IMR-90 (cell line): ENCODE measurements around the gene CPLX1. TPM values are rescaled to one million over a fixed set of nuclear protein-coding genes. Genes with fewer than 3 reads are reported as not detected.

ENCODE experiments used
- ATAC-seq: fragments of 200-7000 bp; cut with Tn5 transposase; 2 replicates; pipeline ENCODE4 v1.9.1; 2020; ENCODE audit warnings: low read depth, mild to moderate bottlenecking, moderate library complexity
- BruUV-seq: library from RNA; stranded (reverse); fragments of 400-500 nt; replicated peaks from 2 replicates; lab custom pipeline; 2021; lab: Mats Ljungman, UMichigan
- CTCF ChIA-PET: fragments of 300-600 bp; formaldehyde crosslinking; extraction: SDS; loops from one replicate; lab custom pipeline; 2021; ENCODE audit warnings: antibody characterized with exemption; lab: Yijun Ruan, JAX
- POLR2A ChIA-PET: fragments of 300-600 bp; sonication (Branson Sonifier 250); formaldehyde crosslinking; loops from one replicate; lab custom pipeline; 2022; ENCODE audit warnings: antibody characterized with exemption; ENCODE audit not compliant: unreplicated experiment; lab: Charles Lee
- DNase-seq: peaks from one replicate; pipeline ENCODE4 v3.0.0; 2013
- H2AFZ ChIP-seq: replicated peaks from 2 replicates; pipeline ENCODE3; 2013; ENCODE audit warnings: low read length, mild to moderate bottlenecking; ENCODE audit not compliant: poor library complexity
- H2AK5ac ChIP-seq: 2 replicates; pipeline ENCODE4 v1.6.1; 2013; ENCODE audit warnings: low read depth, low read length, inconsistent platforms
- H2AK9ac ChIP-seq: replicated peaks from 2 replicates; pipeline ENCODE3; 2013; ENCODE audit warnings: mild to moderate bottlenecking, low read depth, low read length, moderate library complexity; ENCODE audit not compliant: poor library complexity
- H2BK120ac ChIP-seq: 2 replicates; pipeline ENCODE4 v1.6.1; 2013; ENCODE audit warnings: low read depth, low read length, inconsistent platforms
- H2BK15ac ChIP-seq: 3 replicates; pipeline ENCODE4 v1.6.1; 2013; ENCODE audit warnings: low read depth, low read length, inconsistent platforms
- H2BK20ac ChIP-seq: 2 replicates; pipeline ENCODE4 v1.6.1; 2013; ENCODE audit warnings: low read depth, mild to moderate bottlenecking, inconsistent platforms, low read length, moderate library complexity
- H2BK5ac ChIP-seq: 2 replicates; pipeline ENCODE4 v1.6.1; 2013; ENCODE audit warnings: mild to moderate bottlenecking, low read depth, low read length, inconsistent platforms; ENCODE audit not compliant: poor library complexity, severe bottlenecking
- H3K14ac ChIP-seq: replicated peaks from 2 replicates; pipeline ENCODE4 v1.6.1; 2013; ENCODE audit warnings: low read depth, low read length, inconsistent platforms
- H3K18ac ChIP-seq: 2 replicates; pipeline ENCODE4 v1.6.1; 2013; ENCODE audit warnings: low read depth, low read length, control low read depth
- H3K23ac ChIP-seq: 2 replicates; pipeline ENCODE4 v1.6.1; 2013; ENCODE audit warnings: low read depth, low read length, inconsistent platforms
- H3K27ac ChIP-seq: 2 replicates; pipeline ENCODE4 v1.5.1; 2013; ENCODE audit warnings: mild to moderate bottlenecking, control low read depth, low read length; ENCODE audit not compliant: insufficient read depth
- H3K27me3 ChIP-seq: 2 replicates; pipeline ENCODE4 v1.6.1; 2013; ENCODE audit warnings: low read length; ENCODE audit not compliant: control insufficient read depth, insufficient read depth
- H3K36me3 ChIP-seq: 2 replicates; pipeline ENCODE4 v1.6.1; 2013; ENCODE audit warnings: low read length, mixed read lengths; ENCODE audit not compliant: control insufficient read depth, insufficient read depth
- H3K4ac ChIP-seq: 2 replicates; pipeline ENCODE4 v1.6.1; 2013; ENCODE audit warnings: low read depth, low read length, inconsistent platforms
- H3K4me1 ChIP-seq: 2 replicates; pipeline ENCODE4 v1.6.1; 2013; ENCODE audit warnings: low read length, mixed read lengths; ENCODE audit not compliant: control insufficient read depth, insufficient read depth
- H3K4me2 ChIP-seq: 2 replicates; pipeline ENCODE4 v1.6.1; 2013; ENCODE audit warnings: low read depth, mild to moderate bottlenecking, control low read depth, low read length, moderate library complexity
- H3K4me3 ChIP-seq: 2 replicates; pipeline ENCODE4 v1.5.1; 2013; ENCODE audit warnings: low read depth, mild to moderate bottlenecking, control low read depth, low read length, moderate library complexity; ENCODE audit not compliant: insufficient read depth
- H3K56ac ChIP-seq: 2 replicates; pipeline ENCODE4 v1.6.1; 2013; ENCODE audit warnings: low read length, inconsistent platforms; ENCODE audit not compliant: insufficient read depth; ENCODE audit errors: extremely low read depth
- H3K79me1 ChIP-seq, 2 experiments: 2 replicates each; pipeline ENCODE4 v1.6.1; 2013; ENCODE audit warnings: low read length in 2 of 2, inconsistent platforms in 1 of 2, low read depth in 1 of 2
- H3K9ac ChIP-seq: 2 replicates; pipeline ENCODE4 v1.6.1; 2013; ENCODE audit warnings: low read depth, low read length, control low read depth
- H3K9me1 ChIP-seq: 2 replicates; pipeline ENCODE4 v1.6.1; 2013; ENCODE audit warnings: low read length, inconsistent platforms; ENCODE audit not compliant: insufficient read depth
- H3K9me3 ChIP-seq: 2 replicates; pipeline ENCODE4 v1.6.1; 2013; ENCODE audit warnings: low read length; ENCODE audit not compliant: control insufficient read depth, insufficient read depth
- H4K20me1 ChIP-seq: 2 replicates; pipeline ENCODE4 v1.6.1; 2013; ENCODE audit warnings: low read length, inconsistent platforms; ENCODE audit not compliant: insufficient read depth
- H4K5ac ChIP-seq: 2 replicates; pipeline ENCODE4 v1.6.1; 2013; ENCODE audit warnings: mild to moderate bottlenecking, low read depth, low read length, control low read depth
- H4K8ac ChIP-seq, 2 experiments: 2 replicates each; pipeline ENCODE4 v1.6.1; 2013; ENCODE audit warnings: low read depth in 2 of 2, low read length in 2 of 2, control low read depth in 1 of 2, inconsistent platforms in 1 of 2
- H4K91ac ChIP-seq: 2 replicates; pipeline ENCODE4 v1.6.1; 2013; ENCODE audit warnings: low read depth, low read length, inconsistent platforms; ENCODE audit not compliant: insufficient read depth
- BHLHE40 ChIP-seq: fragments of 150-350 bp; IDR thresholded peaks from 2 replicates; pipeline ENCODE4 v1.6.1; 2016; ENCODE audit warnings: mild to moderate bottlenecking, low read depth, low read length
- CEBPB ChIP-seq: IDR thresholded peaks from 2 replicates; pipeline ENCODE4 v1.6.1; 2012; ENCODE audit warnings: low read depth, low read length, improper control_type of control experiment
- CHD1 ChIP-seq: IDR thresholded peaks from 2 replicates; pipeline ENCODE4 v1.6.1; 2012; ENCODE audit warnings: low read depth, low read length, improper control_type of control experiment
- FOS ChIP-seq: fragments of 150-350 bp; IDR thresholded peaks from 2 replicates; pipeline ENCODE4 v1.6.1; 2016; ENCODE audit warnings: low read depth, low read length
- MXI1 ChIP-seq: IDR thresholded peaks from 2 replicates; pipeline ENCODE4 v1.6.1; 2012; ENCODE audit warnings: low read depth, mild to moderate bottlenecking, low read length, moderate library complexity, borderline replicate concordance
- NFE2L2 ChIP-seq: fragments of 150-350 bp; IDR thresholded peaks from 2 replicates; pipeline ENCODE4 v1.6.1; 2016; ENCODE audit warnings: low read depth, mild to moderate bottlenecking, low read length
- POLR2A ChIP-seq: IDR thresholded peaks from 2 replicates; pipeline ENCODE4 v1.6.1; 2012; ENCODE audit warnings: mild to moderate bottlenecking, low read depth, low read length
- RAD21 ChIP-seq: IDR thresholded peaks from 2 replicates; pipeline ENCODE4 v1.6.1; 2012; ENCODE audit warnings: low read length, improper control_type of control experiment
- RCOR1 ChIP-seq: IDR thresholded peaks from 2 replicates; pipeline ENCODE4 v1.6.1; 2012; ENCODE audit warnings: mild to moderate bottlenecking, low read length, improper control_type of control experiment; ENCODE audit not compliant: insufficient replicate concordance
- RFX5 ChIP-seq: IDR thresholded peaks from 2 replicates; pipeline ENCODE4 v1.8.0; 2012; ENCODE audit warnings: low read depth, mild to moderate bottlenecking, low read length, moderate library complexity
- SMC3 ChIP-seq: fragments of 150-350 bp; IDR thresholded peaks from 2 replicates; pipeline ENCODE4 v1.6.1; 2016; ENCODE audit warnings: low read depth, mild to moderate bottlenecking, antibody characterized with exemption, low read length, moderate library complexity
- WGBS, 2 experiments: methylation state at CpG; one replicate each; pipeline versions ENCODE4 v1.1.5 to v1.1.7; 2013; ENCODE audit warnings: missing lambda C conversion rate in 2 of 2; ENCODE audit not compliant: insufficient read length in 1 of 2; ENCODE audit errors: extremely low coverage in 2 of 2; 5-methylcytosine and 5-hydroxymethylcytosine counted together
- dilution Hi-C: fragments of 300-500 bp; cut with HindIII; formaldehyde crosslinking; loops from one replicate; pipeline ENCODE4 v1.14.3; 2018; ENCODE audit warnings: low sequenced_read_pairs; ENCODE audit not compliant: unreplicated experiment
- in situ Hi-C: fragments of 300-500 bp; cut with MboI; formaldehyde crosslinking; loops from 3 replicates; pipeline ENCODE4 v1.14.3; 2019; ENCODE audit warnings: low sequenced_read_pairs, inconsistent platforms, mixed read lengths
- intact Hi-C: fragments of 100-400 bp; cut with micrococcal nuclease; formaldehyde crosslinking; loops from 2 replicates; pipeline ENCODE4 v1.10.0; 2022
- polyA plus RNA-seq, 3 experiments: library from polyadenylated mRNA; depleted of rRNA; stranded (reverse); fragments of >200 nt; gene quantifications; 2 replicates each; pipeline ENCODE4 v1.2.3, GENCODE V29; 2012; ENCODE audit warnings: low replicate concordance in 1 of 3
- total RNA-seq: library from RNA; depleted of rRNA; stranded (reverse); fragments of >200 nt; gene quantifications from 2 replicates; pipeline ENCODE4 v1.2.3, GENCODE V29; 2012
- TF ChIP-seq, protein P1 (sequence below): conservative IDR thresholded peaks from 2 replicates; pipeline ENCODE4 v1.5.1; 2012; ENCODE audit warnings: mild to moderate bottlenecking, low read depth, low read length, improper control_type of control experiment
- TF ChIP-seq, protein P2 (sequence below): fragments of 150-350 bp; IDR thresholded peaks from 2 replicates; pipeline ENCODE4 v1.6.1; 2016; ENCODE audit warnings: low read depth, mild to moderate bottlenecking, low read length, moderate library complexity, borderline replicate concordance

The CPLX1 gene
- total and polyA plus RNA-seq, 2 of the 4 experiments (the other 2 are of a cell fraction), result 0.05 TPM; not detected in 1

DNA sequence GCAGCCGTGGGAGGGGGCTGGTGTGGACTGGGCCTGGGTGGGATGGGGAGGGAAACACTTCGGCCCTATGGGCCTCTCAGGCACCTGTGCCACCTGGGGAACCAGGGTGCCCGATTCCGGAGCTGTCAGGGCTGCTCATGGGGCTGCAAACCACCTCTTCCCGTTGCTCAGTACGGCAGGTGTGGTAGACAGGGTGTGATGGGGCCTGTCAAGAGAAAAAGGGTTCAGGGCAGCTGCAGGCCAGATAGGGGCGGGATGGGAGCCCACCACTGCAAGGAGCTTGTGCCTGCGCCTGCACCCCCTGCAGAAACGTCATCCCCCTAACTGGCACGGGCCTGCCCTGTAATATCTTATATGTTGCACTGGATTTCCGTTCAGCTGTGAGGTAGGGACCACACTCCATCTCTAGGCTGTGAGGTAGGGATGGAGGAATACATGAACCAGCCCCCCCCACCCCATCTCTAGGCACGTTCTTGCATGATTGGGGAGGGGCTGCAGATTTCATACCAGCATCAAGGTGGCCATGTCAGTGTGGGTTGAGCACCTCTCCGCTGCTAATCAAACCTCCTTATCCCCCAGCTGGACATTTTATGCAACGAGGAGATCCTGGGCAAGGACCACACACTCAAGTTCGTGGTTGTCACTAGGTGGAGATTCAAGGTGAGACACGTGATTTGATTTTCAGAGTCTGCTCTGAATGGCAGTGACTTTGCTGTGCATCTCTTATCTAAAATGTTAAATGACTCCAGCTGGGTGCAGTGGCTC is 61.3 kb downstream of the CPLX1 start (continued):
- no peak for TF ChIP-seq POLR2A

DNA sequence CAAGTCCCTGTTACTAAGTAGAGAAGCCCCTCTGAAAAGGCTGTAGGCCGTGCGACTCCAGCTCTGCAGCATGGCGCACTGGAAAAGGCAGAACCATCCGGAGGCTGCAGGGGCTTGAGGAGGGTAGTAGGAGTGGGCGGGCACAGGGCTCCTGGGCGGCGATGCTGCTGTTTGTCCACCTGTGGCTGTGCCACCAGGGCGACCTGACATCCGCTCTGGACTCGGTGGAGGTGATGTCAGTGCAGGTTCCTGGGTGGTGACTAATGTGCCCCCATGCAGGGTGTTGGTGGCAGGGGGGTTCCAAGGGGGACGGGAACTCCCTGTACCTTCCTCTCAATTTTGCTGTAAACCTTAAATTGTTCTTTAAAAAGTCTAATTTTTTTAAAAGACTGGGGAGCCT is 62.0 kb downstream of the CPLX1 start:
- H2BK120ac ChIP-seq, result no peak overlapping the region
- no peak overlapping the region for H2AFZ ChIP-seq
- POLR2A ChIA-PET, result no interaction called here
- no peak overlapping the region for H2BK15ac ChIP-seq
- no peak overlapping the region for H3K56ac ChIP-seq
- DNase-seq (no peak), ATAC-seq (no peak)
- H3K9me3 ChIP-seq, result no peaks in the 10 kb centered on the region
- dilution Hi-C loops, result no loop called here
- H3K9ac ChIP-seq, result no peak overlapping the region
- CTCF ChIA-PET, result no interaction called here
- no peak overlapping the region for H4K8ac ChIP-seq
- no peak overlapping the region for H4K91ac ChIP-seq
- H3K27ac ChIP-seq, result no peak overlapping the region
- BruUV-seq, result no TSS peak
- peaks cover 2% of the 10 kb centered on the region; the same call in 1 of the 2 replicates for H3K4me1 ChIP-seq
- H3K18ac ChIP-seq, result no peak overlapping the region
- no CpG with 5 or more reads among the region's 11 CpGs for WGBS, 2 experiments
- H3K36me3 ChIP-seq, result peaks cover 67% of the 10 kb centered on the region
- no peak overlapping the region for H2BK5ac ChIP-seq
- no peak overlapping the region for H3K4ac ChIP-seq
- peaks cover 11 to 76% of the 10 kb centered on the region in 2 experiments for H3K79me1 ChIP-seq
- intact Hi-C loops, result no loop called here
- H4K5ac ChIP-seq, result no peak overlapping the region
- no peak overlapping the region for H3K14ac ChIP-seq
- no peak overlapping the region for H2AK5ac ChIP-seq
- H2BK20ac ChIP-seq, result no peak overlapping the region
- peaks cover 78% of the 10 kb centered on the region for H4K20me1 ChIP-seq
- H3K4me3 ChIP-seq, result no peak overlapping the region
- H3K27me3 ChIP-seq, result no peaks in the 10 kb centered on the region
- no peak overlapping the region for H3K23ac ChIP-seq
- in situ Hi-C loops, result no loop called here
- no peak overlapping the region for H2AK9ac ChIP-seq
- no peak overlapping the region for H3K4me2 ChIP-seq
- peaks cover 7% of the 10 kb centered on the region; the same call in 1 of the 2 replicates for H3K9me1 ChIP-seq
- TF ChIP-seq, protein P1, sequence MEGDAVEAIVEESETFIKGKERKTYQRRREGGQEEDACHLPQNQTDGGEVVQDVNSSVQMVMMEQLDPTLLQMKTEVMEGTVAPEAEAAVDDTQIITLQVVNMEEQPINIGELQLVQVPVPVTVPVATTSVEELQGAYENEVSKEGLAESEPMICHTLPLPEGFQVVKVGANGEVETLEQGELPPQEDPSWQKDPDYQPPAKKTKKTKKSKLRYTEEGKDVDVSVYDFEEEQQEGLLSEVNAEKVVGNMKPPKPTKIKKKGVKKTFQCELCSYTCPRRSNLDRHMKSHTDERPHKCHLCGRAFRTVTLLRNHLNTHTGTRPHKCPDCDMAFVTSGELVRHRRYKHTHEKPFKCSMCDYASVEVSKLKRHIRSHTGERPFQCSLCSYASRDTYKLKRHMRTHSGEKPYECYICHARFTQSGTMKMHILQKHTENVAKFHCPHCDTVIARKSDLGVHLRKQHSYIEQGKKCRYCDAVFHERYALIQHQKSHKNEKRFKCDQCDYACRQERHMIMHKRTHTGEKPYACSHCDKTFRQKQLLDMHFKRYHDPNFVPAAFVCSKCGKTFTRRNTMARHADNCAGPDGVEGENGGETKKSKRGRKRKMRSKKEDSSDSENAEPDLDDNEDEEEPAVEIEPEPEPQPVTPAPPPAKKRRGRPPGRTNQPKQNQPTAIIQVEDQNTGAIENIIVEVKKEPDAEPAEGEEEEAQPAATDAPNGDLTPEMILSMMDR, result no peak
- no peak for TF ChIP-seq SMC3
- no peak for TF ChIP-seq BHLHE40
- TF ChIP-seq MXI1, result no peak
- no peak for TF ChIP-seq RFX5
- no peak for TF ChIP-seq FOS
- no peak for TF ChIP-seq POLR2A
- TF ChIP-seq RAD21, result no peak
- no peak for TF ChIP-seq CEBPB
- TF ChIP-seq RCOR1, result no peak
- TF ChIP-seq NFE2L2, result no peak
- no peak for TF ChIP-seq CHD1
- TF ChIP-seq, protein P2, sequence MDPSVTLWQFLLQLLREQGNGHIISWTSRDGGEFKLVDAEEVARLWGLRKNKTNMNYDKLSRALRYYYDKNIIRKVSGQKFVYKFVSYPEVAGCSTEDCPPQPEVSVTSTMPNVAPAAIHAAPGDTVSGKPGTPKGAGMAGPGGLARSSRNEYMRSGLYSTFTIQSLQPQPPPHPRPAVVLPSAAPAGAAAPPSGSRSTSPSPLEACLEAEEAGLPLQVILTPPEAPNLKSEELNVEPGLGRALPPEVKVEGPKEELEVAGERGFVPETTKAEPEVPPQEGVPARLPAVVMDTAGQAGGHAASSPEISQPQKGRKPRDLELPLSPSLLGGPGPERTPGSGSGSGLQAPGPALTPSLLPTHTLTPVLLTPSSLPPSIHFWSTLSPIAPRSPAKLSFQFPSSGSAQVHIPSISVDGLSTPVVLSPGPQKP, result no peak
